C4-2B (cell line): Measurements from ENCODE around the gene CGA.

Experiments
- CTCF ChIP-seq: fragments of 450-650 bp; conservative IDR thresholded peaks from 2 replicates; pipeline ENCODE4 v1.5.1; 2017; ENCODE audit warnings: mild to moderate bottlenecking
- ZFX ChIP-seq: fragments of 450-650 bp; IDR thresholded peaks from 2 replicates; pipeline ENCODE4 v1.6.1; 2017

GRCh38 chr6:87094576-87094975, 330 bp downstream of the CGA start:
- no peak for TF ChIP-seq CTCF
- no peak for TF ChIP-seq ZFX
